HG03432 (cell line): ENCODE measurements around the gene RASL10B.

Experiments used
- ATAC-seq: cut with Tn5 transposase; IDR thresholded peaks from one replicate; pipeline ENCODE4 v1.9.1; 2021; ENCODE audit warnings: mild to moderate bottlenecking, moderate library complexity; ENCODE audit not compliant: unreplicated experiment

The RASL10B gene

GRCh38 chr17:35791681-35792350, 60.4 kb downstream of the RASL10B start:
- ATAC-seq: no peak
